Cardiac fibroblast (primary cell): Measurements from ENCODE around the gene STAU1.

Experiments
- DNase-seq, 2 donors: peaks; one replicate each; pipeline versions ENCODE4 v3.0.0 to v3.0.0-alpha.2; 2010; ENCODE audit warnings: low read depth in 2 of 2
- H3K4me3 ChIP-seq, 2 donors: replicated peaks in 1 of 2; 1 replicate in 1 of 2; 2 replicates in 1 of 2; pipeline ENCODE4 v1.5.1; 2011; ENCODE audit warnings: low read depth in 2 of 2, low read length in 2 of 2, mild to moderate bottlenecking in 2 of 2, moderate library complexity in 1 of 2
- TF ChIP-seq, protein P1 (sequence below): IDR thresholded peaks from one replicate; pipeline ENCODE4 v1.5.1; 2011; ENCODE audit warnings: low read depth, mild to moderate bottlenecking, low read length, inconsistent platforms

Gene STAU1

DNA sequence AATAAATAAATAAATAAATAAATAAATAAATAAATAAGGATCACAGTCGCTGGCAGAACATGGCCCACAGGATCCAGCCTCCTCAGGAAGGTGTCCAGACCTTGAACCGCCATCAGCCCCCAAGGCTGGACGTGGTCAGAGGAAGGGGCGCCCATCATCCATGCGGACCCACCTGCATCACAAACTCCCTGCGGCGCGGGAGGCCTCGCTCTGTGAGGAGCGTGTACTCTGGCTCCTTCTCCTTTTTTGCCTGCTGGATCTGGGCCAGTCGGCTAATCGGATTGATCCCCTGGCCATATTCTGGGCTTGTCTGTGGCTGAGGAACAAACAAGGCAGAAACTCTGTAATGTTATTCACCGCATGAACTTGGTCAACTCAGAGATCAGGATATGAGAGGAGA lies 65.2 kb downstream of the STAU1 start:
- TF ChIP-seq, protein P1, sequence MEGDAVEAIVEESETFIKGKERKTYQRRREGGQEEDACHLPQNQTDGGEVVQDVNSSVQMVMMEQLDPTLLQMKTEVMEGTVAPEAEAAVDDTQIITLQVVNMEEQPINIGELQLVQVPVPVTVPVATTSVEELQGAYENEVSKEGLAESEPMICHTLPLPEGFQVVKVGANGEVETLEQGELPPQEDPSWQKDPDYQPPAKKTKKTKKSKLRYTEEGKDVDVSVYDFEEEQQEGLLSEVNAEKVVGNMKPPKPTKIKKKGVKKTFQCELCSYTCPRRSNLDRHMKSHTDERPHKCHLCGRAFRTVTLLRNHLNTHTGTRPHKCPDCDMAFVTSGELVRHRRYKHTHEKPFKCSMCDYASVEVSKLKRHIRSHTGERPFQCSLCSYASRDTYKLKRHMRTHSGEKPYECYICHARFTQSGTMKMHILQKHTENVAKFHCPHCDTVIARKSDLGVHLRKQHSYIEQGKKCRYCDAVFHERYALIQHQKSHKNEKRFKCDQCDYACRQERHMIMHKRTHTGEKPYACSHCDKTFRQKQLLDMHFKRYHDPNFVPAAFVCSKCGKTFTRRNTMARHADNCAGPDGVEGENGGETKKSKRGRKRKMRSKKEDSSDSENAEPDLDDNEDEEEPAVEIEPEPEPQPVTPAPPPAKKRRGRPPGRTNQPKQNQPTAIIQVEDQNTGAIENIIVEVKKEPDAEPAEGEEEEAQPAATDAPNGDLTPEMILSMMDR: no peak
- DNase-seq: no peak
- no peak overlapping the region for H3K4me3 ChIP-seq

DNA sequence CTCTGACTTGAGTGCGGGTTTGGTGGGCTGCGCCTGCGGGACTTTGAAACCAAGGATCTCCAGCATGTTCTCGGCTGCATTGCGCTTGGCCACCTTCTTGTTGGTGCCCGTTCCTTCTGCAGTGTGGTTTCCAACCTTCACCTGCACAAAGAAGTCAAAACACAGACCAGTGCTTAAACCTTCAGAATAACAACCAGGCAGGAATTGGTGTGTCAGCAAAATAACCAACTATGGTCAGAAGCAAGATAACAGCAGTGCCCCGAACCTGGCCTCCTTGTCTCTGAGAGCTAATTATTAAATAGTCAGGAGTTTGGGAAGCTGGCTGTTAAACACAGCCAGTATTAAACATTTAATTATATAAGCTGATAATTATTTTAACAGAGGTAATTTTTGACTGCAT lies 68.1 kb downstream of the STAU1 start:
- DNase-seq: no peak
- H3K4me3 ChIP-seq: no peak overlapping the region
- TF ChIP-seq, protein P1: no peak

DNA sequence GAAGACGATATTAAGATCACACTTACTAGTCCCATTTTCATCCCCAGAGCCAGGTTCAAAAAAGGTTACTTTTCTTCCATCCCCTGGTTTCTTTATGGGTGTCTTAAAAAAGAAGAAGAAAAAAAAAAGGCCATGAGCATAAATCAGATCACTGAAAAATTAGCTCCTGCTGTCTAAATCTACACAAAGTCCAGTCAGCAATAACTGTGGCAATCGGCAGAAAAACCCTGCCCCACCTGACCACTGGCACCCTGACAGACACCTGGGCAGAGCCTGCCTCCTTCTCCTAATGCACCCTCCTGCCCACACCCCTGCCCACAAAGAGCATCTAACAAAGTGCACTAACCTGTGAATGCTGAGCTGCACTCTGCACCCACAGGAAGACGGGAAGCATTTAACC lies 69.8 kb downstream of the STAU1 start:
- no peak overlapping the region for H3K4me3 ChIP-seq
- TF ChIP-seq, protein P1: no peak
- DNase-seq: no peak

DNA sequence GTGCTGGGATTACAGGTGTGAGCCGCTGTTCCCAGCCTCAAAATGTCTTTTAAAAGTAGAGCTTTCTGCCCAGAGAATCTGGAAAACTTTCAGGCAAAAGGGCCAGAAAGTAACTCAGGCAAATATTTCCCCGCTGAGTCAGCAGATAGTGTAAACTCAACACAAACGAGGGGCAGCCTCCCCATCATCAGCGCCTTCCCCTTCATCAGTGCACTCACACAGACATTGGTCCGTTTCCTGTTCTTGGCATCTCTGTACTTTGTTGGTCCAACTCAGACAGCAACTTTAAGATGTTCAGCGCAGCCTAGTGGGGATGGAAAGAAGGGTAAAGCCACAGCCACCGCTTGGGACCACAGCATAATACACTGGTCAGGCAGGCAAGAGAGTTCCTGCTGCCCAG lies 72.6 kb downstream of the STAU1 start:
- TF ChIP-seq, protein P1: no peak
- no peak overlapping the region for H3K4me3 ChIP-seq
- DNase-seq: peak in 1 of 2 donors; percentile 64

DNA sequence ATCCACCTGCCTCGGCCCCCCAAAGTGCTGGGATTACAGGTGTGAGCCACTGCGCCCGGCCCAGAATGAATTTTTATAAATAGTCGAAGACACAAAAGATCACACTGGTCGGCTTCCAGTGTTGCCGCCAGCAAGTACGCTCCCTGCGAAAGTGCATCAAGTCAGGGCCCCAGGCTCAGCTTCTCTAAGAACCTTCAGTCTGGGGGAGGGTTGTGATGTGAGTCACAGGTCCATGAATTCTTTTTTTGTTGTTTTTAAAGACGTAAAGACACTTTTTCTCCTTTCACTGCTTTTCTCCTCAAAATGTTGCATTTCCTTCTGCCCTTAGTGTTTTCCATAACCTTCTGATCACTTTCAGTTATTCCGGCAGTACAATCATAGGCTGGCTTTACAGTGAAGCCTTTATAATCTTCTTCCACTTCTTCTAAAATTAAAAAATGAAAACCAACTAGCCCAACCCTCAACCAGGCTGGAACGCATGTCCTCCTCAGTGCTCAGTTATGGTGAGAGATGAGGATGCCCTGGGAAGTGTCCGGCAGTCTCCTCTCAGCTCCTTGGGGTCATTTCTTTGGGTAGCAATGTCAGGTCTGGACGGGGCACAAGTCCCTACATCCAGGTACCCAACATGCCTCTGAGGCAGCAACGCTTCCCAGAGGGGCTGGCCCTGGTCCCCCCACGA lies 75.4 kb downstream of the STAU1 start:
- TF ChIP-seq, protein P1: no peak
- no peak overlapping the region for H3K4me3 ChIP-seq
- peak in 1 of 2 donors; percentile 52 for DNase-seq

DNA sequence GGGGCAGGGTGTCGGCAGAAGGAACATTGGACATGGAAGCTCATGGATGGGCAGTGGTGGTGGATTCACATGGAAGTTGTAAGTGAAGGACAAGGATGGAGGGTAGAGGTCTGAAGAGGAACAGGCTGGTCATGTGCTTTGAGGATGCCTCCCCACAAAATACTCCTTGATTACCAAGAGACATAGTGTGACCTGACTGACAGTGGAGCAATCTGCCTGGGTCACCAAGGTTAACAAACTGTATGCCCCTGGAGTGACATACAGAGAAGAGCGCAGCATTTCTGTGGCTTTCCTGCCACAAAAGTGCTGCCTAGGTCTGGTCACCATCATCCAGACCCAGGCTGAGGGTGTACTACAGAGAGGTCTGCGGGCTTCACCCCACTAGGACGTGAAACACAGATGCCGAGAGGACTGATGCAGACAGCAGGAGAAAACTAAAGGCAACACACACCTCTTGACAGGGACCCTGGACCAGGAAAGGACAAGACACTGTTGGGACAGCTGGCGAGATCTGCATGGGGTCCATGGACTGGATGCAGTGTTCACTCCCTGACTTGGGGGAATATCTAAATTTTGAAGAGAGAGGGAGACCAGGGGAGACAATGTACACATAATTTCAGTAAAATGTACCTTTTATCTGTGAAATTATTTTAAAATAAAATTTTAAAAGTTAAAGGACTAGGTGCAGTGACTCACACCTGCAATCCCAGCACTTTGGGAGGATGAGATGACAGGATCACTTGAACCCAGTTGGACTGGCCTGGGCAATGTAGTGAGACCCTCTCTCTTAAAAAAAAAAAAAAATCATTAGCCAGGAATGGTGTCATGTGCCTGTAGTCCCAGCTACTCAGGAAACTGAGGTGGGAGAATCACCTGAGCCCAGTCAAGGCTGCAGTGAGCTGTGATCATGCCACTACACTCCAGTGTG lies 77.1 kb downstream of the STAU1 start:
- no peak for DNase-seq
- H3K4me3 ChIP-seq: no peak overlapping the region
- TF ChIP-seq, protein P1: no peak
